Kidney glomerular epithelial cell (primary cell): ENCODE measurements around the gene GALNT5.
A peak's percentile ranks its signal among the peaks of the same experiment; 100 is the strongest.
"Not testable (repeated sequence)": the region's sequence is repeated elsewhere in the genome, so short reads cannot be mapped to it uniquely, and the experiment has no call there.

Experiments used
- DNase-seq: peaks from one replicate; lab custom pipeline; 2025; lab: John Stamatoyannopoulos, UW

GALNT5 gene

DNA sequence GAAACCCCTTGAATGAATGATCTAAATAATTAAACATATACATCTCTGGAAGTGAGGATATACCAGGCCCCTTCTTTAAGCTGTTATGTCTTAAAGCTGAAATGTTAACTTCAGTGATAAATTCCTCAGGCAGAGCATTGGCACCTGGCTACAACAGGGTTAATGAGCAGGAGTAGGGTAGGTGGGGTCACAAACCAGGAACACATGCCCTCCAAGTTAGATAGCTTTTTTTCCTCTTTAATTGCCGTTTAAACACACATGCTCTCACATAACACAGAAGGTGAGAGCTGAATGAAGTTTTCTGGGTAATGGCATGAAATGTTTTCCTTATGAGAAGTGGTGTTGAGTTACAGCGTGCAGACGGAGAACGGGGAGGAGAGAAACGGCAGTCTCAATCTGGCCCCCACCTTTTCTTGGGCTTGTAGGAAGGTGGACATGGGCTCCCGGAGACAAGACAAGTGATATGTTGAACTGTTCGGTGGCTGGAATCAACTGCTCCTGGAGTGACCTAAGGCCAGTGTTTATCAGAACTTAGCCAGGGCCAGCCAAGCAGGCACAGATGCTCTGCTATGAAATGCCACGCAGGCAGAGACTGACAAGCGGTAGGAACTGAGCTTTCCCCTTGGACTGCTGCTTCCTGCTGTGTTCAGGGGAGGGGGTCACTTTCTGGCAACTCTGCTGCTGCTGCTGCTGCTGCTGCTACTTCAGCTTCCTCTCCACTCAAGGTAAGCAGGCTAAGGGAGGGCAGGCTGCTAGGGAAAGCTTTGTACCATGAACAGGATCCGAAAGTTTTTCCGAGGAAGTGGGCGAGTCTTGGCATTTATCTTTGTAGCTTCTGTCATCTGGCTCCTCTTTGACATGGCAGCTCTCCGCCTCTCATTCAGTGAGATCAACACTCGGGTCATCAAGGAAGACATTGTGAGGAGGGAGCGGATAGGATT lies at the start of gene GALNT5:
GALNT5 (plus strand) TSS at position 394 of the 941 bp plus-strand sequence; CDS start at position 772, 378 bp downstream.
- DNase-seq, result peak; percentile 33

DNA sequence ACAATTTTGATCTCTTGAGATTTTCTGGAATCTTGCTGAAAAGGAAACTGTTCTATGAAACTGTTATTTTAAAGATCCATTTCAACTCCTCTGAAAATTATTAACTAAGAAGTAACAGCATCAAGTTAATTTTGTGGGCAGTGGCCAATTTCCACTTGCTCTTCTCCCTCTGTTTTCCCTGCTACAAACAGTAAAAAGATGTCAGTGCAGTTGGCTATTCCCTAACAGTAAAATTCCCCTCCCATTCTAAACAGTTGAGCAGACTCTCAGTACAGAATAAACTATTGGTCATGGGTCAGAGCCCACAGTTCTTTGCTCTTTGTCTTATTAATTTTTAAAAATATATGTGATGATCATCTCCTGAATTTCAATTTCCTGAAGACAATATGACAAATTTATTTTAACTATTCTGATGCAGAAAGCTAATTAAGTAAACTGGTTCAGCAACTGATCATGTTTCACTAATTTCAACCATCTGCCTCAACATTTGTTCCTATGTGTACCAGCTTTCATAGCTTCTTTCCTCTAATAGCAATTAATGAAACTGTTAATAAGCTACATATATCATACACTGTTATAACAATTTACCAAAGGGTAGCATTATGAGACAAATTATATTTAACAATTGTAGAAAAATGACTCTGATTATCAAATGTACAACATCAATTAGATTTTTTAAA lies 41.1 kb upstream of the GALNT5 start:
- peak; percentile 9 for DNase-seq

DNA sequence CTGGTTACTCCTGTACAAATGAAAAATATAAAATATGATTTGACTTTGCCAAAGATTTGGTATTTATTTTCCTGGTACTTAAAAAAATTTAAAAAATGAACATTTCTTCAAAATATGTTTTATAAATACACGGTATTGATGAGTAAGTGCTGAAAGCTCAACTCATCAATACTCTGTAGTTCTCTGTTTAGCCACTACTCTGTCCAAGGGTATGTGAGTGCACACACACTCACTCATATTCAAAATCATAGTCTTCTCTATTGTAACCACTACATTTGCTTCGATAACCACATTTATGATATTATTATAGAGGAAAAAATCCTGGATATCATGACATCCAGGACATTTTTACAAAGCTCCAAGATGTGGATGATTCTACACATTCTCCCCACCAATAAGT lies 40.1 kb upstream of the GALNT5 start:
- no peak for DNase-seq

DNA sequence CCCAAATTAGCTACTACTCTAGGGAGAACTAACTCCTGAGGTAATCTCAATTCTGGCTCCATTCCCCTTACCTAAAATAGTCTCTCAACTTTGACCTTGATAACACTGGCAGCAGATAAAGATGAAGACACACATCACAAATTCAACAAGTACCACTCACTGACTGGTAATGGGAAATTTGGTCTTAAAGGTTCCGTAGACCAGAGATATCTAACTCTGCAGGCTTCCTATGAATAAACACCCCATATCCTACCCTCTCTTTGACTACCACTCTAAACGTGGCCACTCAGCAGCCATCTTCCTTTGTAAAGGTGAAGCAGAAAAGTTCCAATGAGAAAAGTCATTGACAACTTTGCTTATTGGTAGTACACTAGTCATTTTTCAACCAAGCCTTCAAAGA lies 38.6 kb upstream of the GALNT5 start:
- DNase-seq, result no peak

DNA sequence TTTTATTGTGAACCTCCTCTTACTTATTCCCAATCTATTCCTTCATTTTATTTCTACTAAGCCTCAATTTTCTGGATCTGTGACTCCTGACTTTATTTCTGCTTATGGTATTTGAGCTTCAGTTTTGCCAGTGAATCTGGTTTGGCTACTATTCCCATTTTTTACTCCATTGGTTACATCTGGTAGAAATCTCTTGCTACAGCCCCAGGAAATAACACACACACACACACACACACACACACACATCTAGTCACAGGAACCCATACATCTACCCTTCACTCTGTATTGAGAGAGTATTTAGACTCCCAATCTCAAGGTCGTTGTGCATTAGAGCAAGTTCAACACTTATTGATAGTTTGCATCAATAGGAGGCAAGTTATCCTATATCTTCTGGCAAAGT lies 37.0 kb upstream of the GALNT5 start:
- no peak for DNase-seq

- DNase-seq, result no peak
Measured at GRCh38 chr2:157221394-157221988, 36.0 kb upstream of the GALNT5 start.

- DNase-seq, result no peak
Measured at GRCh38 chr2:157223624-157224205, 33.8 kb upstream of the GALNT5 start.

- not testable (repeated sequence) for DNase-seq
Measured at GRCh38 chr2:157224448-157224847, 33.1 kb upstream of the GALNT5 start.

DNA sequence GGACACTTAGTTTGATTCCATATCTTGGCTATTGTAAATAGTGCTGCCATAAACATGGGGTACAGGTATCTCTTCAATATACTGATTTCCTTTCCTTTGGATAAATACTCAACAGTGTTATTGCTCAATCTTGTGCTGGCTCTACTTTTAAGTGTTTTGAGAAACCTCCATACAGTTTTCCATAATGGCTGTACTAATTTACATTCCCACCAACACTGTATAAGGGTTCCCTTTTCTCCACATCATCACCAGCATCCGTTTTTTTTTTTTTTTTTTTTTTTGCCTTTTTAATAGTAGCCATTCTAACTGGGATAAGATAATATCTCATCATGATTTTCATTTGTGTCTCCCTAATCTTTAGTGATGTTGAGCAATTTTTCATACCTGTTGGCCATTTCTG lies 29.9 kb upstream of the GALNT5 start:
- DNase-seq, result no peak

GRCh38 chr2:157228946-157229345 lies 28.6 kb upstream of the GALNT5 start:
- no peak for DNase-seq

DNA sequence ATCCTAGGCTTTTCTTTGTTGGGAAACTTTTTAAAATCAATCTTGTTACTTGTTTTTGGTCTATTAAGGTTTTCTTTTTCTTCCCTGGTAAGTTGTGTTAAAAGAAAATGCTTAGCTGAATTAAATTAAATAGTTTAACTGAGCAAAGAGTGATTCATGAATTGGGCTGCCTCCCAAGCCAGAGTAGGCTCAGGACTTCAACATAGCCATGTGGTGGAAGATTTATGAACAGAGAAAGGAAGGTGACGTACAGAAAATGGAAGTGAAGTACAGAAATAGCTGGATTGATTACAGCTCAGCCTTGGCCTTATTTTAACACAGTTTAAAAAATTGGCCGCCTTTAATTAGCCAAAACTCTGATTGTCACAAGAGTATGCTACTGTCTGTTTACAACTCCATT lies 27.9 kb upstream of the GALNT5 start:
- DNase-seq, result no peak

DNA sequence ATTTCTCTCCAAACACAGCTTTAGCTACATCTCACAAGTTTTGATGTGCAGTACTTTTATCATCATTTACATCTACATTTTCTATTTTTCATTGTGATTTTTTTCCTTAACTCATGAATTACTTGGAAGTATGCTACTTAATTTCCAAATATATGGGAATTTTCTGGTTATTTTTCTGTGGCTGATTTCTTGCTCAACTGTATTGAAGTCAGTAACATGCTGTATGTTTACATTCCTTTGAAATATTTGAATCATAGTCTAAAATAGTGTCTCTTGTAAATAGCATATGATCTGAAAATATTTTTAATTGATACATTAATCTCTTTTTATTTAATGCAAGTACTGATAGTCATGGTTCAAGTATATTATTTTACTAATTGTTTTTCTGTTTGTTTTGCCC lies 26.0 kb upstream of the GALNT5 start:
- DNase-seq, result no peak

DNA sequence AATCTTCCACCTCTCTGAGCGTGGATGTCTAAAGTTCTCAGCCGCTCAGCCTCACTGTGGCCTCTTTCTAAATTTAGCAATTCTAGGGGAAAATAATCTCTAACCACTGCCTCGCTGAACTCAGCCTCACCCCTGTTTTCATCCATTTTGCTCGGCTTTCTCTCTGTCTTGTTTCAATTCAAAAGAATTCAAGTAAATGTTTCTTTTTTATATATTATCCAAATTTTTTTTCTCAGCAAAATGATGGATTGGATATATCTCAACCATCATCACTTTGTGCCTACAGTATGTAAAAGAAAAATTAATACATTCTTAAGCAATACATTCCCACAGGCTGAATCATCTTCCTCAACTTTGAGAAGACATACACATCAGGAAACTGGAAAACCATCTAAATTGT lies 24.0 kb upstream of the GALNT5 start:
- DNase-seq, result no peak

- DNase-seq, result no peak
Measured at GRCh38 chr2:157236404-157236803, 21.1 kb upstream of the GALNT5 start.

DNA sequence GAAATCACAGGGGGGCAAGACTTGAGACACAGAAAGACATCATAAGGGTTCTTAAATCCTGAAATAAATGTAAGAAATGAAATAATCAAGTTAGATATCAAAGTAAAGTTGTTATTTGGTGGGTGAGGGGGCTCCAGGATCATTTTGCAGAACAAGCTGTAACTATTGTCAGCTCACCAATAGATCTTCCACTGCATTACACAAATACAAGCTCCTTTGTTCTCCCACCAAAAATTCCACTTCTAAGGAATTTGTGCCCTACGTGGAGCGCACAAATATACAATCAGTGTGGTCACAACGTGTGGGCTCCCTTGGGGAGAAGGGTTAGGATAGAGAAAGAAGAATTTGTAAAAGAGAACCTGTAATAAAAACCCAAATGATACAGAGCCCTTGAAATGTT lies 19.2 kb upstream of the GALNT5 start:
- no peak for DNase-seq

GRCh38 chr2:157244691-157245090 lies 12.8 kb upstream of the GALNT5 start:
- DNase-seq, result no peak

- no peak for DNase-seq
Measured at GRCh38 chr2:157245144-157245840, 12.2 kb upstream of the GALNT5 start.

DNA sequence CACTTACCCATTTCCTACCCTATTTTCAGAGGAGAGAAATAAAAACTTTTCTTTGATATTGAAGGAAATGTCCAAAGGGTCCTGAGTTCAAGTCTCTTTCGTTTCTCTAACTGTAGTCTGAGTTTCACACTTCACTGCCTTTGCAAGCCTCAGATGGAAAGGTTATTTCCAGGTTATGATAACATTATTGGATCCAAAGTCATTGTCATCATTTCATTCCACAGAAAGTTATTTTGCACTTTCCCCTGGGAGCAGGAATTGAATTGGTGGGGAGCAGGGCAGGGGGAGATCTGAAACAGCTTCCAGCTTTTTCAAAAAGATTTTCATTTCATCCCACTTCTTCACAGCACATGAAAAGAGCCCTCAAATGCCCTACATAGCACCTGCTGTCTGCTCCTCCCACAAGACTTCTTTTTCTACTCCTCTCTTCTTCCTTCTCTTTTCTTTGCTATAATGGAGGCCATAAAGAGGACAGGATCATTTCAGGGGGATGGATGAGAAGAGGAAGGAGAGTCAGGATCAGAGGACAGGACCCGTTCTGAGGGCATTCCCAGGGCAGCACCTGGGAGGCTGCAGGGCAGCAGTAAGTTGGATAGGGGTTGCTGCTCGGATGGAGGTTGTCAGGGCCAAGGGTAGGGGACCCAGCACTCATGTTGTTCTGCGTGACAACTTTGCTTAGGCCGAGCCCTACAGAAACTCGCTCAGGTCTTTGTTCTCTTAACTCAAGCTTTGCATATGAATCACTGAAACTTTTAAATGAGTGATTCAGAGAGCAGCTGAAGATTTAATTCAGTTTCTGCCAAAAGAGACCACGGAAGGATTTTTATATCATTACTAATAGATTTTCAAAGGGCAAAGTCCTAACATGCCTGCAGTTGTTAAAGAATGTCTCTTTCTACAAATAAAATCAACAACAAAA lies 11.4 kb upstream of the GALNT5 start:
- DNase-seq, result peak; percentile 80

- DNase-seq, result peak; percentile 80
Measured at GRCh38 chr2:157246765-157247407, 10.6 kb upstream of the GALNT5 start.

DNA sequence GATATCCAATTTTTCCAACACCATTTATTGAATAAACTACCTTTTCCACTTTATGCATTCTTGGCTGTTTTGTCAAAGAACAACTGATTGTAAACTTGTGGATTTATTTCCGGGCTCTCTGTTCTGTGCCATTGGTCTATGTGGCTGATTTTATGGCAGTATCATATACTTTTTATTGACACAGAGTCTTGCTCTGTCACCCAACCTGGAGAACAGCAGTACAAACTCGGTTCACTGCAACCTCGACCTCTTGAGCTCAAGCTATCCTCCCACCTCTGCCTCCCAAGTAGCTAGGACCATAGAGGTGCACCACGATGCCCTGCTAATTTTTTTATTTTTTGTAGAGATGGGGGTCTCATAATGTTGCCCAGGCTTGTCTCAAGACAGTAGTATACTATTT lies 6.7 kb upstream of the GALNT5 start:
- DNase-seq, result no peak
